ENCODE results near the gene DYNLL1.

The DYNLL1 gene

DNA sequence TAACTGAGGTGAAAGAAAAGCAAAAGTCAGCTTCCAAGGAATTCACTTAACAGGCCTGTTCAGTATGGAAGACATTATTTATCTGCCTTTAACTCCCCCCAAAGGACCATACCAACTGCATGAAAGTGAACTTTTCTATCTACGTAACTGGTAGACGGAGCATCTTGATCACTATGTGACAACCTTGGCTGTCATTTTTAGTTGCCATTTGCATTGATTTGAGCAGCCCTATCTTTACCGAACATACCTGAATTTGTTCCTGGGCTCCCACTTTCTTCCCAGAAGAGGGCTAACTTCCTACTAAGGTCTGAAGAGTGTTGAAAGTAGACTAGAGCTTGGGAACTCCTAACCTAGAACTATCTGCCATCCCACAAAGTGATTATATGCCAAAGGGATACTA lies 35.8 kb upstream of the DYNLL1 start:
- no peak overlapping the region for H3K4me3 ChIP-seq (replicated peaks in 1 of 2; ENCODE audit: low read depth in 2 of 2, low read length in 2 of 2)
- DNase-seq (ENCODE audit: low read depth in 2 of 2): no peak
- TF ChIP-seq, protein P1, sequence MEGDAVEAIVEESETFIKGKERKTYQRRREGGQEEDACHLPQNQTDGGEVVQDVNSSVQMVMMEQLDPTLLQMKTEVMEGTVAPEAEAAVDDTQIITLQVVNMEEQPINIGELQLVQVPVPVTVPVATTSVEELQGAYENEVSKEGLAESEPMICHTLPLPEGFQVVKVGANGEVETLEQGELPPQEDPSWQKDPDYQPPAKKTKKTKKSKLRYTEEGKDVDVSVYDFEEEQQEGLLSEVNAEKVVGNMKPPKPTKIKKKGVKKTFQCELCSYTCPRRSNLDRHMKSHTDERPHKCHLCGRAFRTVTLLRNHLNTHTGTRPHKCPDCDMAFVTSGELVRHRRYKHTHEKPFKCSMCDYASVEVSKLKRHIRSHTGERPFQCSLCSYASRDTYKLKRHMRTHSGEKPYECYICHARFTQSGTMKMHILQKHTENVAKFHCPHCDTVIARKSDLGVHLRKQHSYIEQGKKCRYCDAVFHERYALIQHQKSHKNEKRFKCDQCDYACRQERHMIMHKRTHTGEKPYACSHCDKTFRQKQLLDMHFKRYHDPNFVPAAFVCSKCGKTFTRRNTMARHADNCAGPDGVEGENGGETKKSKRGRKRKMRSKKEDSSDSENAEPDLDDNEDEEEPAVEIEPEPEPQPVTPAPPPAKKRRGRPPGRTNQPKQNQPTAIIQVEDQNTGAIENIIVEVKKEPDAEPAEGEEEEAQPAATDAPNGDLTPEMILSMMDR (IDR thresholded peaks at IDR 0.05; ENCODE audit: low read depth, low read length): no peak

DNA sequence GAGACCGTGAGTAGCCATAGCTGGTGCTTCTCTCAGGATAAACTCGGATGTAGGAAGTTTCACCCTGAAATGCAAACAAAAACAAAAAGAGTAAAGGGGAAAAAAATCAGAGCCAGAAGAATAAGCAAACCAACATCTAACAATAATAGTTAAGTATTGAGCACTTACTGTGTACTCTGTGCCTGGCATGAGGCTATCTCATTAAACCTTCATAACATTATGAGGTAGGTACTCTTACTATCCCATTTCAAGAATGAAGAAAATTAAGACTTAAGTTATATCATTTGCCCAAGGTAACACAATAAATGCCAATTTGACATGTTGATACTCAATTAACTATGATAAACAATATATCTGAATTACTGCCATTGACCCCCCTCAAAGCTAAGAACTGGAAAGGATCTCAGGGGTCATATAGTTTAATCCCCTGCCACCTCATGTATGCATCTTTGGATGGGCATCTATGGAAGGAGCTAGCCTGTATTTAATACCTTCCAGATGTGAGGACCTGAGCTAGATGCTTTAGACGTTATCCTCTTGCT lies 33.7 kb upstream of the DYNLL1 start:
- no peak overlapping the region for H3K4me3 ChIP-seq (replicated peaks in 1 of 2; ENCODE audit: low read depth in 2 of 2, low read length in 2 of 2)
- DNase-seq (ENCODE audit: low read depth in 2 of 2): no peak
- TF ChIP-seq, protein P1 (IDR thresholded peaks at IDR 0.05; ENCODE audit: low read depth, low read length): no peak

DNA sequence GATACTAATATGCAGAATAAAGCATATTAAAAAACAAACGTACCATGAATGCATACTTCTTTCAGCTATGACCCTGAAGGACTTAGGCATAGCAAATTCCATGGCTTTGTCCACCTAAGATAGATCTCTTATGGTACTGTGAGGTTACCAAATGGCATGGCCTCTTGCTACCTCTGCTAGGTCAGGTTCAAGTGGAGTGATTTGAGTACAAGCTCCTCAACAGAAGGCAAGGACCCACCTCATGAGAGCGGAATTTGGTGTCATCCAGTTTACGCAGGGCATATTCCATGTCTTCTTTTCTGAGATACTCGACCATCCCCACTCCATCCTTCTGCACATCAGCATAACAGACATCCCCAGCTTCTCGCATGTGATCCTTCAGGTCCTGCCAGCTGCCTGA lies 32.2 kb upstream of the DYNLL1 start:
- TF ChIP-seq, protein P1 (IDR thresholded peaks at IDR 0.05; ENCODE audit: low read depth, low read length): no peak
- no peak for DNase-seq (ENCODE audit: low read depth in 2 of 2)
- no peak overlapping the region for H3K4me3 ChIP-seq (replicated peaks in 1 of 2; ENCODE audit: low read depth in 2 of 2, low read length in 2 of 2)

DNA sequence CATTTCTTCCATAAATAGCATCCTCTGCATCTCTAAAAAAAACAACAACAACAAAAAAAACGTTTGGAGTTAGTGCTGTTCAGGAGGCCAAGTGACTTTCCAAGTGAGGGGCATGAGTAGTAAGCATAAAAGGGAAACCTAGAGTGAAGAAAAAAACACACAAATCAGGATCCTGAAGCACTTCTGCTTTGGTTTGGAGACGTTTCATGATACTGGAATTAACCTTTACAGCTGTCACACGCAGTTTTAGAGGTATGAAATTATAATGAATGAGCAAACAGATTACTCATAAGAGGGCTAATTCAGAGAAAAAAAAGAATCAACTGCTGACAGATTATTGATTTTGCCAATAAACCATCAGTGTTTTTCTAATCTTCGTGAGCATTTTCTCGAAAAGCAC lies 30.2 kb upstream of the DYNLL1 start:
- TF ChIP-seq, protein P1 (IDR thresholded peaks at IDR 0.05; ENCODE audit: low read depth, low read length): no peak

DNA sequence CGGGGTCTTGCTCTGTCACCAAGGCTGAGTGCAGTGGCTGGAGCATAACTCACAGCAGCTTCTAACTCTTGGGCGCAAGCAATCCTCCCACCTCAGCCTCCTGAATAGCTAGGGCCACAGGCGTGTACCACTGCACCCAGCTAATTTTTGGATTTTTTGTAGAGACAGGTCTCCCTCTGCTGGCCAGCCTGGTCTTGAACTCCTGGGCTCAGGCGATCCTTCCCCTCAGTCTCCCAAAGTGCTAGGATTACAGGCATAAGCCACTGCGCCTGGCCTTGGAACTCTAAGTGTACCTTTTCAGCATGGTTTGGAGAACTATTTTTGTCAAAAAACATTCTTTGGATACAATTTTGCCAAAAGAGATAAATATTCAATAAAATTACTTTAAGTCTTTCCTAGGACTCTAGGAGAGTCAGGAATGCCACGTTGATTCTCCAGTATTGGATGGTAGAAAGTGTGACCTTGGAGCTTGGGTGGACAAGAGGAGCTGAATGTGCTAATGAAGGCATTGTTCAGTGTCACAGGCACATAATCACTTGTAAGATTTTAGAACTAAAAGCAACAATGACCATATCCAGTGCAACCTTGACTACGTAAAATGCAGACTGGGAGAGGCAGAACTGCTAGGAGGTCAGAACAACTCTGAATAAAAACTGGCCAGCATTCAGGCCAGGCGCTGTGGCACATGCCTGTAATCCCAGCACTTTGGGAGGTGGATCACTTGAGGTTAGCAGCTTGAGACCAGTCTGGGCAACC lies 29.2 kb upstream of the DYNLL1 start:
- peak; percentile 60 to 61 for DNase-seq (ENCODE audit: low read depth in 2 of 2)

More for the DNA sequence above, 30.2 kb upstream of the DYNLL1 start:
- no peak for DNase-seq (ENCODE audit: low read depth in 2 of 2)
- H3K4me3 ChIP-seq (replicated peaks in 1 of 2; ENCODE audit: low read depth in 2 of 2, low read length in 2 of 2): no peak overlapping the region

DNA sequence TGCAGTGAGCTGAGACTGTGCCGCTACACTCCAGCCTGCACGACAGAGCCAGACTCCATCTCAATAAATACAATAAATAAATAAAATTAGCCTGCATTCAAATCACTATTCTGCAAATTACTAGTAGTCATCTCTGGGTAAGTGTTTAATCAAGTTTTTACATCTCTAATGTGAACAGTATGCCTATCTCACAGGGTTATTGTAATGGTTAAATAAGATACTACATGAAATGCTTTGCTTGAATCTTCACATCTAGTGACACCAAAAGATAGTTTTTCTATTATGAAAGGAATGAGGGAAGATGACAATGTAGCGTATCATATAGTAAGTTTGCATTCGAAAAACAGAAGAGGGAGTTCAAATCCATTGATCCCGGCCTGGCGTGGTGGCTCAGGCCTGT lies 28.5 kb upstream of the DYNLL1 start:
- TF ChIP-seq, protein P1 (IDR thresholded peaks at IDR 0.05; ENCODE audit: low read depth, low read length): no peak
- H3K4me3 ChIP-seq (replicated peaks in 1 of 2; ENCODE audit: low read depth in 2 of 2, low read length in 2 of 2): no peak overlapping the region

More for the DNA sequence above, 29.2 kb upstream of the DYNLL1 start:
- TF ChIP-seq, protein P1 (IDR thresholded peaks at IDR 0.05; ENCODE audit: low read depth, low read length): peak; percentile 64
- no peak overlapping the region for H3K4me3 ChIP-seq (replicated peaks in 1 of 2; ENCODE audit: low read depth in 2 of 2, low read length in 2 of 2)

More for the DNA sequence above, 28.5 kb upstream of the DYNLL1 start:
- no peak for DNase-seq (ENCODE audit: low read depth in 2 of 2)

All from cardiac fibroblast (primary cell).